ENCODE data around the gene AGMAT. TPM values are rescaled to one million over a fixed set of nuclear protein-coding genes. Genes with fewer than 3 reads are reported as not detected.

The AGMAT gene
- total RNA-seq, 6 donors from 2014 or later, result 0.13 to 0.29 TPM; not detected in 4

GRCh38 chr1:15622712-15623373 is 38.0 kb upstream of the AGMAT start:
- ATAC-seq (ENCODE audit: low FRiP score in 2 of 2) (no peak), DNase-seq (peak in 1 of 2 donors; percentile 57)
- TF ChIP-seq POLR2AphosphoS5 (IDR thresholded peaks at IDR 0.05) (peak in 1 of 2 donors; percentile 14), CTCF (IDR thresholded peaks at IDR 0.05) (no peak)
- Histone ChIP-seq H3K4me1 (peaks cover 60 to 94% (median 65%) of the 10 kb centered on the region in 4 donors), H3K27ac (peak overlapping the region in 2 of 4 donors; percentile 21 to 43), H3K27me3 (no peaks in the 10 kb centered on the region), H3K4me3 (no peak overlapping the region), H3K9me3 (no peaks in the 10 kb centered on the region), H3K36me3 (peaks cover 3 to 14% (median 5%) of the 10 kb centered on the region in 4 donors)
- WGBS, 2 donors, result 71 to 76% methylated on average over 7 of the region's 7 CpGs

DNA sequence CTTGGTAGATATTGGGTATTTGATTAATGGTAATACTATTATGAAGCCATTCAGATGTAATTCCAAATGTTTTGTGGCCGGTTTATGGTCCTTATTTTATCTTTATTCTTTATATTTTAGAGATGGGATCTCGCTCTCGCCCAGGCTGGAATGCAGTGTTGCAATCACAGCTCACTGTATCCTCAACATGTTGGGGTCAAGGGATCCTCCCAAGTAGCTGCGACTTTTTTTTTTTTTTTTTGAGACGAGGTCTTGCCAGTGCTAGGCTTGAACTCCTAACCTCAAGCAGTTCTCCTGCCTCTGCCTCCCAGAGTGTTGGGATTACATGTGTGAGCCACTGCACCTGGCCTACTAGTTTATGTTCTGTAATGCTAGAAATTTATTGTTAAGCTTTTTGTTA is 37.1 kb upstream of the AGMAT start:
- 45 to 52% methylated on average over 5 of the region's 5 CpGs for WGBS, 2 donors
- Histone ChIP-seq H3K27ac (no peak overlapping the region), H3K4me1 (peaks cover 60 to 86% (median 62%) of the 10 kb centered on the region in 4 donors), H3K4me3 (no peak overlapping the region), H3K27me3 (no peaks in the 10 kb centered on the region), H3K9me3 (no peaks in the 10 kb centered on the region), H3K36me3 (peaks cover 0 to 6% (median 3%) of the 10 kb centered on the region in 4 donors)
- no peak for TF ChIP-seq POLR2AphosphoS5 (IDR thresholded peaks at IDR 0.05)
- TF ChIP-seq CTCF (IDR thresholded peaks at IDR 0.05), result no peak
- no peak for TF ChIP-seq POLR2A (IDR thresholded peaks at IDR 0.05)
- TF ChIP-seq EP300 (IDR thresholded peaks at IDR 0.05), result no peak
- DNase-seq (no peak), ATAC-seq (ENCODE audit: low FRiP score in 2 of 2) (no peak)

DNA sequence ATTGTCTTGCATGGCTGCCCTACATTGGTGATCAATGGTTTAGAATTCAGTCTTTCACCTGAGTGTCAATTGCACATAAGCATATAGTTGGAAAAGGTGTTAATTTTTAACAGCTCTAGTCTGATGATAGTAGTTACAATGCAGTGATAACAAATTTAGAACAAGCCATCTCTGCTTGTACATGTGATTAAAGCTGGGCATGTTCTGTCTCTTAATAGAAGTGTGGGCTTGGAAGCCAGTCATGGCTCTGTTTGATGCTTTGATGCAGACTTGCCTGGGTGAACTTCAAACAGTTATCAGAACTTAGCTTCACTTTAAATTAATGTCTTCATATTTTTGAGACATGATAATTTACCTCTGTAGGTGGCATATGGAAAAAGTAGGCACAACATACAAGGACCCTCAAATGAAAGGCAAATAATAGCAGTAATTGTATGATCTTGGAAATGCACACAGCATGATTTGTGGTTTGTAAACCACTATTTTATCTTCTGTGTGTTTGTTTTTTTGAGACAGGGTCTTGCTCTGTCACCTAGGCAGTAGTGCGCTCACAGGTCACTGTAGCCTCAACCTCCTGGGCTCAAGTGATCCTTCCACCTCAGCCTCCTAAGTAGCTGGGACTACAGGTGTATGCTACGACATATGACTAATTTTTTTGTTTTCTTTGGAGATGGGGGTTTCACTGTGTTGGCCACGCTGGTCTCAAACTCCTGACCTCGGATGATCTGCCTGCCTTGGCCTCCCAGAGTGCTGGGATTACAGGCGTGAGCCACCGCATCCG is 36.2 kb upstream of the AGMAT start:
- DNase-seq (no peak), ATAC-seq (ENCODE audit: low FRiP score in 2 of 2) (no peak)
- Histone ChIP-seq H3K9me3 (no peaks in the 10 kb centered on the region), H3K4me1 (peaks cover 61 to 86% (median 66%) of the 10 kb centered on the region in 4 donors), H3K27me3 (no peaks in the 10 kb centered on the region), H3K36me3 (no peaks in the 10 kb centered on the region), H3K4me3 (no peak overlapping the region), H3K27ac (peak overlapping the region in 3 of 4 donors; percentile 94 to 99 (median 97))
- TF ChIP-seq CTCF (IDR thresholded peaks at IDR 0.05) (no peak), POLR2A (IDR thresholded peaks at IDR 0.05) (no peak), EP300 (IDR thresholded peaks at IDR 0.05) (no peak), POLR2AphosphoS5 (IDR thresholded peaks at IDR 0.05) (no peak)
- WGBS, 2 donors, result 95 to 98% methylated on average over 7 of the region's 7 CpGs

- no peak for DNase-seq
- TF ChIP-seq POLR2AphosphoS5 (IDR thresholded peaks at IDR 0.05) (peak in 1 of 2 donors; percentile 29), EP300 (IDR thresholded peaks at IDR 0.05) (peak in 2 of 4 donors; percentile 54 to 58), POLR2A (IDR thresholded peaks at IDR 0.05) (no peak)
- no peaks in the 10 kb centered on the region for H3K36me3 ChIP-seq
- H3K4me1 ChIP-seq, result peaks cover 55 to 84% (median 62%) of the 10 kb centered on the region in 4 donors
- H3K4me3 ChIP-seq, result no peak overlapping the region
- H3K27ac ChIP-seq, result peak overlapping the region; percentile 94 to 99 (median 98)
- ATAC-seq (ENCODE audit: low FRiP score in 2 of 2), result no peak
- no peaks in the 10 kb centered on the region for H3K9me3 ChIP-seq
- 32 to 47% methylated on average over 1 of the region's 1 CpG for WGBS, 2 donors
- no peaks in the 10 kb centered on the region for H3K27me3 ChIP-seq
Observed at GRCh38 chr1:15620155-15620545, 35.3 kb upstream of the AGMAT start.

All from upper lobe of left lung (tissue), 6 donors.